K562 (cell line): ENCODE data around the gene A1BG.
"Not testable (repeated sequence)": the region's sequence is repeated elsewhere in the genome, so short reads cannot be mapped to it uniquely, and the experiment has no call there.

Experiments
- ATF6 ChIP-seq: sonication (generic); formaldehyde crosslinking; IDR thresholded peaks from 2 replicates; pipeline ENCODE4 v1.4.0; 2020; ENCODE audit warnings: mild to moderate bottlenecking, missing genetic modification reagents
- DPF2 ChIP-seq: fragments of 450-650 bp; IDR thresholded peaks from 2 replicates; pipeline ENCODE4 v1.6.1; 2016
- FOXM1 ChIP-seq, 2 experiments: fragments of 450-650 bp in 1 of 2; sonication (generic) in 1 of 2; formaldehyde crosslinking in 1 of 2; IDR thresholded peaks; 2 replicates each; pipeline versions ENCODE4 v1.6.1 to v1.9.0; 2017 to 2022; ENCODE audit warnings: low read depth in 2 of 2, mild to moderate bottlenecking in 2 of 2, missing genetic modification reagents in 1 of 2, moderate library complexity in 1 of 2
- MAFF ChIP-seq: IDR thresholded peaks from 2 replicates; pipeline ENCODE4 v1.6.1; 2012; ENCODE audit warnings: low read length, improper control_type of control experiment
- RB1 ChIP-seq: fragments of 450-650 bp; IDR thresholded peaks from 2 replicates; pipeline ENCODE4 v1.6.1; 2017; ENCODE audit warnings: low read depth, mild to moderate bottlenecking
- REST ChIP-seq, 2 experiments: fragments of 450-650 bp; formaldehyde crosslinking in 1 of 2; IDR thresholded peaks; 2 replicates each; pipeline versions ENCODE4 v1.4.0 to v1.6.1; 2014 to 2020; ENCODE audit warnings: mild to moderate bottlenecking in 2 of 2, borderline replicate concordance in 1 of 2, low read depth in 1 of 2
- SP1 ChIP-seq: sonication (generic); formaldehyde crosslinking; IDR thresholded peaks from 2 replicates; pipeline ENCODE4 v1.8.1; 2022; ENCODE audit warnings: mild to moderate bottlenecking, missing genetic modification reagents
- TBL1XR1 ChIP-seq, 2 experiments: IDR thresholded peaks; 2 replicates each; pipeline ENCODE4 v1.6.1; 2012; ENCODE audit warnings: improper control_type of control experiment in 2 of 2, low read length in 2 of 2, mild to moderate bottlenecking in 1 of 2
- ZBTB2 ChIP-seq: fragments of 450-650 bp; IDR thresholded peaks from 2 replicates; pipeline ENCODE4 v1.6.1; 2016; ENCODE audit warnings: antibody characterized with exemption
- ZNF143 ChIP-seq: sonication (generic); formaldehyde crosslinking; IDR thresholded peaks from 2 replicates; pipeline ENCODE4 v1.9.0; 2022; ENCODE audit warnings: mild to moderate bottlenecking, missing genetic modification reagents

- not testable (repeated sequence) for TF ChIP-seq SP1 (CRISPR knock-in tag); ATF6 (CRISPR knock-in tag); ZBTB2; DPF2; RB1; MAFF; REST (IDR thresholded peaks at IDR 0.05; ENCODE audit: borderline replicate concordance); REST (CRISPR knock-in tag; IDR thresholded peaks at IDR 0.05; ENCODE audit: low read depth); ZNF143 (CRISPR knock-in tag); TBL1XR1 (IDR thresholded peaks at IDR 0.05; ENCODE audit: low read length in 2 of 2); FOXM1 (IDR thresholded peaks at IDR 0.05; ENCODE audit: low read depth); FOXM1 (CRISPR knock-in tag; IDR thresholded peaks at IDR 0.05; ENCODE audit: low read depth)
Measured at GRCh38 chr19:58348080-58348479, 5.2 kb downstream of the A1BG start.
